ENCODE measurements around the gene KRTAP5-3. TPM values are rescaled to one million over a fixed set of nuclear protein-coding genes. Genes with fewer than 3 reads are reported as not detected.

KRTAP5-3 gene
- total and polyA plus RNA-seq, 12 donors = not detected

- Histone ChIP-seq H3K36me3 (peaks cover 0 to 74% (median 19%) of the 10 kb centered on the region in 9 donors), H3K27me3 (peaks cover 0 to 21% (median 0%) of the 10 kb centered on the region in 7 donors), H3K4me3 (peak overlapping the region in 1 of 10 donors; percentile 5), H3K27ac (peak overlapping the region; percentile 59 to 99 (median 88)), H3K9me3 (no peaks in the 10 kb centered on the region), H3K4me1 (peaks cover 17 to 54% (median 37%) of the 10 kb centered on the region in 9 donors)
- intact Hi-C loops (cut with DNase I) = no loop called here
- ATAC-seq = peak; percentile 75 to 92 (median 84)
- peak; percentile 90 for DNase-seq
- WGBS, 2 donors = 37 to 56% methylated on average over 29 of the region's 29 CpGs
- peak in 1 of 9 donors; percentile 8 for TF ChIP-seq CTCF (IDR thresholded peaks at IDR 0.05)
Observed at GRCh38 chr11:1559111-1559951, 48.9 kb downstream of the KRTAP5-3 start.

- Histone ChIP-seq H3K4me1 (peaks cover 17 to 54% (median 32%) of the 10 kb centered on the region in 9 donors), H3K27ac (peak overlapping the region; percentile 59 to 99 (median 88)), H3K9me3 (no peaks in the 10 kb centered on the region), H3K4me3 (peak overlapping the region in 1 of 10 donors; percentile 5), H3K36me3 (peaks cover 0 to 69% (median 18%) of the 10 kb centered on the region in 9 donors), H3K27me3 (peaks cover 0 to 21% (median 0%) of the 10 kb centered on the region in 7 donors)
- intact Hi-C loops (cut with DNase I) = no loop called here
- ATAC-seq (peak in 1 of 8 donors; percentile 2), DNase-seq (no peak)
- no peak for TF ChIP-seq CTCF (IDR thresholded peaks at IDR 0.05)
- WGBS, 2 donors = 73 to 77% methylated on average over 12 of the region's 12 CpGs
Observed at GRCh38 chr11:1558775-1559110, 49.5 kb downstream of the KRTAP5-3 start.

- no peaks in the 10 kb centered on the region for H3K9me3 ChIP-seq
- H3K27me3 ChIP-seq = peaks cover 0 to 21% (median 0%) of the 10 kb centered on the region in 7 donors
- peak overlapping the region in 1 of 10 donors; percentile 5 for H3K4me3 ChIP-seq
- H3K4me1 ChIP-seq = peaks cover 17 to 55% (median 32%) of the 10 kb centered on the region in 9 donors
- DNase-seq (peak; percentile 55 to 76), ATAC-seq (peak; percentile 28 to 73 (median 53))
- H3K36me3 ChIP-seq = peaks cover 0 to 62% (median 12%) of the 10 kb centered on the region in 9 donors
- TF ChIP-seq CTCF (IDR thresholded peaks at IDR 0.05) = no peak
- peak overlapping the region; percentile 59 to 99 (median 88) for H3K27ac ChIP-seq
- intact Hi-C loops (cut with DNase I) = no loop called here
- 35 to 42% methylated on average over 28 to 29 of the region's 29 CpGs for WGBS, 2 donors
Observed at GRCh38 chr11:1557904-1558774, 50.1 kb downstream of the KRTAP5-3 start.

Other genes with a start within 250 kb of the KRTAP5-3 start
- gene BRSK2, start 218.5 kb downstream of the KRTAP5-3 start, total RNA-seq = under 1 TPM in 9 of 10 donors, not detected in 1; 0.13 to 0.91 (median 0.42) TPM
- 1 to 10 TPM in 1 of 2 donors, under 1 TPM in 1; 0.68 to 2.3 TPM for gene BRSK2, start 218.5 kb downstream of the KRTAP5-3 start, polyA plus RNA-seq
- gene MOB2, start 121.7 kb downstream of the KRTAP5-3 start, total RNA-seq = 10 to 100 TPM; 36.8 to 59.1 (median 45.2) TPM
- 10 to 100 TPM; 25.2 to 57.9 TPM for gene MOB2, start 121.7 kb downstream of the KRTAP5-3 start, polyA plus RNA-seq
- gene DUSP8, start 36.2 kb downstream of the KRTAP5-3 start, total RNA-seq = 10 to 100 TPM; 10.4 to 53.5 (median 22.2) TPM
- 1 to 10 TPM; 5.9 to 7.7 TPM for gene DUSP8, start 36.2 kb downstream of the KRTAP5-3 start, polyA plus RNA-seq
- not detected for gene KRTAP5-1, start 23.2 kb downstream of the KRTAP5-3 start, total RNA-seq
- not detected for gene KRTAP5-1, start 23.2 kb downstream of the KRTAP5-3 start, polyA plus RNA-seq
- not detected for gene KRTAP5-2, start 10.2 kb downstream of the KRTAP5-3 start, total RNA-seq
- gene KRTAP5-2, start 10.2 kb downstream of the KRTAP5-3 start, polyA plus RNA-seq = under 1 TPM in 1 of 2 donors, not detected in 1; 0.04 TPM
- gene KRTAP5-4, start 13.7 kb upstream of the KRTAP5-3 start, total RNA-seq = not detected
- gene KRTAP5-4, start 13.7 kb upstream of the KRTAP5-3 start, polyA plus RNA-seq = not detected
- not detected for gene KRTAP5-5, start 21.3 kb upstream of the KRTAP5-3 start, total RNA-seq
- not detected for gene KRTAP5-5, start 21.3 kb upstream of the KRTAP5-3 start, polyA plus RNA-seq
- not detected for gene KRTAP5-6, start 88.7 kb upstream of the KRTAP5-3 start, total RNA-seq
- not detected for gene KRTAP5-6, start 88.7 kb upstream of the KRTAP5-3 start, polyA plus RNA-seq
- 1 to 10 TPM in 4 of 10 donors, under 1 TPM in 6; 0.18 to 2.4 (median 0.42) TPM for gene IFITM10, start 142.1 kb upstream of the KRTAP5-3 start, total RNA-seq
- gene IFITM10, start 142.1 kb upstream of the KRTAP5-3 start, polyA plus RNA-seq = under 1 TPM; 0.07 to 0.80 TPM
- 1,000 to 10,000 TPM in 2 of 10 donors, 100 to 1,000 TPM in 8; 501 to 1,070 (median 786) TPM for gene CTSD, start 155.5 kb upstream of the KRTAP5-3 start, total RNA-seq
- gene CTSD, start 155.5 kb upstream of the KRTAP5-3 start, polyA plus RNA-seq = 100 to 1,000 TPM; 431 to 976 TPM
- gene SYT8, start 226.5 kb upstream of the KRTAP5-3 start, total RNA-seq = not detected
- gene SYT8, start 226.5 kb upstream of the KRTAP5-3 start, polyA plus RNA-seq = not detected
- gene TNNI2, start 230.5 kb upstream of the KRTAP5-3 start, total RNA-seq = under 1 TPM in 3 of 10 donors, not detected in 7; 0.36 to 0.55 (median 0.46) TPM
- 1 to 10 TPM in 1 of 2 donors, under 1 TPM in 1; 0.71 to 1.2 TPM for gene TNNI2, start 230.5 kb upstream of the KRTAP5-3 start, polyA plus RNA-seq
- 10 to 100 TPM; 16.0 to 57.2 (median 20.8) TPM for gene LSP1, start 244.6 kb upstream of the KRTAP5-3 start, total RNA-seq
- 10 to 100 TPM; 21.3 to 21.5 TPM for gene LSP1, start 244.6 kb upstream of the KRTAP5-3 start, polyA plus RNA-seq